ENCODE results near the gene TCF23.

- TF ChIP-seq CTCF (IDR thresholded peaks at IDR 0.05) (no peak), POLR2A (IDR thresholded peaks at IDR 0.05) (no peak)
Observed at GRCh38 chr2:27147935-27148334, 869 bp upstream of the TCF23 start.

Data from thyroid gland (tissue), 4 donors.